Activated effector memory CD4-positive, alpha-beta T cell treated with anti-CD3 and anti-CD28 coated beads, Interleukin-2, amount 50 U/mL, for 16 hours (primary cell): ENCODE results near the gene PHLDB1.

Source experiments
- DNase-seq: peaks from one replicate; pipeline ENCODE4 v3.0.0-alpha.2; 2020

The PHLDB1 gene

DNA sequence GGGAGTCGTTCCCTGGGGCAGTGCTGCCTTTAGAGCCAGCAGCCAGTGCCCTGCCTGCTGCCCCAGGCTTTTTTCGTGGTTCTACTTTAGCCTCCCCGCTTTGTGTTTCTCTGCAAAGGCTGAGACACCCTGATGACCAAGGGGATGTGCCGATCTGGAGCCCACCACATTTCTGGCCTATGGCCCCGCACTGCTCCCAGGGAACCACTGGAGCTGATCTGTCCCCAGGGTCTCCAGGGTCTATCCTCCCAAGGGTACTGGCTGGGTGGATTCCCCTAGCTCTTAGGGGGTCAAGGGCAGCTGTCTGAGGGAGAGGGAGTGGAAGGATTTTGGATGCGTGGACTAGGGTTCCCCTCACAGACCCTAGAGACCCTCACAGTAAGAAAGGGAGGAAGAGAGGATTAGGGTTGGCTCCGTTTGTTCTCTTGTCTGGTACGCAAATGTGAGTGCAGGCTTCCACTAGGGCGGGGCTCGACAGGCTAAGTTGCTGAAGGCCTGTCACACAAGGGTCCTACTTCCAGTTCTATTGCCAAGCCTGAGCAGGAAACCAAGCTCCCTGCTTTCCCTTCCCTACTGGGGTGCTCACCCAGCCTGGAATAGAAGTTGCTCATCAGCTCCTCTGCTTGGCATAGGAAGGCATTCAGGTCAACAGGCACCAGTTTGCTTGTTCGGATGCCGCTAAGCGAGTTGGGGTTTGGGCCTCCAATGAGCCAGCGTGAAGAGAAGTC is 52.7 kb downstream of the PHLDB1 start:
- DNase-seq = peak; percentile 60

DNA sequence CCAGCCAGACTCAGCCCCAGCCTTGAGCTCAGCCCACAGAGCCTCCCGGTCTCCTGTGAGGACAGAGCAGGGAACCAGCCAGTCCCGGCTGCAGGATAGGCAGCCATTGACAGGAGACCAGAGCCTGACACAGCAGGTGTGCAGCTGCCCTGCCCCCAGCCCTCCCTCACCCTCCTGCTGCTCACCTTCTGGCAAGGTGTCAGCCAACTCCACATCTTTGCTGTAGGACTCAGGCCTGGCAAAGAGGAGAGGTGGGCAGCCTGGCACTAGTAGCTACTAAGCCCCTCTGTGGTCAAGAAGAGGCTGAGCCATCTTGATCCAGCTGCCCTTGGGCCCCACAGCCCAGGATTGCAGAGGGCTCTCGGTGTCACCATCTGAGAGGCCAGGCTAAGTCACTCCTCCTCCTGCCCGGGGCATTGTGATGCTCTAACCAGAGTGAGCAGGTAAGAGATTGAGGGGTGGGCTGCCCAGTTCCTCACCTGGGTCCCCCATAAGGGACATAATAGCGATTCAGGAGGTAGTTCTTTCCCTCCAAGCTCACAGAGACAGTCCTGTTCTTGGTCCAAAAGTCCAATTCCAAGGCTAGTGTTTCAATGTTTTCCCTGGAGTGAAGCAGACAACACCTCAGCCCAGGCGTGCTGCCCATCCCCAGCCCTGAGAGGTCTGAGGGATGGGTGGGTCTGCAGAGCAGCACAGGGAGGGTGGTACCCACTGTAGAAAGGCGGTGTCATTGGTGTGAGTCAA is 53.4 kb downstream of the PHLDB1 start:
- DNase-seq = peak; percentile 54

DNA sequence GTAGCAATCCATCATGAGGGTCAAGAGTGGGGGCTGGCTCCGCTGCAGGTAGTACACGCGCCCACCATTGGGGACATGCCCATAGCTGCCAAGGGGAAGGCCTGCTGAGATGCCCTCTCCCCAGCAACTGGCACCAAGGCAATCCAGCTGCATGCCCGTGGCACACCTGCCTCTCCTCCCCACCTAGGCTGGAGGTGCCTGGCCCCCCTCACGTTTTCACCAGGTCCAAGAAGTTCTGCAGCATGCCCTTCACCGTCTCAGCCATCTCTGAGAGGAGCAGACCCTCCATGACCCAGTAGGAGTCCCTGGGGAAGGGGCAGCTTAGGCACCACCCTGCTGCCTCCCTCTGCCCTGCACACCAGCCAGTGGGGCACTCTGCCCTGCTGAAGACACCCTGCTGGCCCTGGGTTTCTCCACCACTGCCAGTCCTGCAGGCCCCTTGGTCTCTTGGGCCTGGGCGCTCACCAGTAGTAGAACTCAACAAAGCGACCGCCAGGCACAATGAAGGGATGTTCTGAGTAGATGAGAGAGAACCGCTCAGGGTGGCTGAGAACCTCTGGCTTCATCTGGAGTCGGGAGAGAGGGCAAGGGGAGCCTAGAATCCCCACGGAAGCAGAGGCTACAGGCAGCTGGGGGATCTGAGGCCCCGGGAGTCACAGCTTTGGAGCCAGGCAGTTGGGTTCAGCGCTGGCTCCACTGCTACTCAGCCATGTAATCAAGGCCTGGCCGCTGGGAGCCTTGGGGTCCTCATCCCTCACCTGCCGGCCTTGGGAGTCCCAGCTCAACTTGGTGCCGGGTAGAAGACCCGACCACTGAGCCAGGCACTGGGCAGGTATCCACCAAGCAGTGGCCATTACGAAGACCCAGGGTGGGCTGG is 54.2 kb downstream of the PHLDB1 start:
- DNase-seq = peak; percentile 48

DNA sequence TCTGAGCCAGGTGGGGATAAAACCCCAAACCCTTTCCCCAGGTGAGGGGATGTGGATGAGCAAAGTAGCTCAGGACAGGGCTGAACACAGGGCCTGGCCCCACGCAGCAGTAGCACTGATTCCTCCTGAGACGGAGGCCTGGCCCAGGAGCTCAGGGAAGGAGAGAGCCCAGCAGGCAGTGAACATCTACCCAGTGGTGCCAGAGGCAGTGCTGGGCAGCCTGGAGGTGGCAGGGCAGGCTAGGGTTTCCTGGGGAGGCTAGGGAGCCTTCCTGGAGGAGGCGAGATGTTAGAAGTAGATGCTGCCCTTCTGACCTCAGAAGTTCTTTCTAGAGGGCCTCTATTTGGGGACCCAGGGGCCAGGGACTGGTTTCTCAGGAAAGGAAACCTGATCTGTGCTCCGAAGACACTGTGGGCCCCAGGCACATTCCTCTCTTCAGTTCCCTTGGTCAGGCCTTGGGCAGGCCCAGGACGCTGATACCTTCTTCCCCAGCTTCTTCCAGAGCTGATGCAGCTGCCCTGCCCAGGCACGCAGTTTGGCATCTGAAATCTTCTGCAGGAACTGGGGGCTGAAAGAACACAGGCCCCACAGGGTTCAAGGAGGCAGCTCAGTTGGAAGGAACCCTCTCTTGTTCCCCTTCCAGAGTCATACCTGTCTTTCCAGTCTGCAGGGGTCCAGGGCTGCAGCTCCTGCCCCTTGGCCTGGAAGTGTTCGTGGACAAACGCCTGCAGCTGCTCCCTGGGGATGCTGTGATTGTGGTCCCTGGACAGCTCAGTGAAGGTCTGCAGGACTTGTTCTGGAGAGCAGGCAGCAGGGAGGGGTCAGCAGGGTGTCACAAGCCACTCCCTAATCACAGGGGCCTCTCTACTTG is 55.2 kb downstream of the PHLDB1 start:
- peak; percentile 51 for DNase-seq

DNA sequence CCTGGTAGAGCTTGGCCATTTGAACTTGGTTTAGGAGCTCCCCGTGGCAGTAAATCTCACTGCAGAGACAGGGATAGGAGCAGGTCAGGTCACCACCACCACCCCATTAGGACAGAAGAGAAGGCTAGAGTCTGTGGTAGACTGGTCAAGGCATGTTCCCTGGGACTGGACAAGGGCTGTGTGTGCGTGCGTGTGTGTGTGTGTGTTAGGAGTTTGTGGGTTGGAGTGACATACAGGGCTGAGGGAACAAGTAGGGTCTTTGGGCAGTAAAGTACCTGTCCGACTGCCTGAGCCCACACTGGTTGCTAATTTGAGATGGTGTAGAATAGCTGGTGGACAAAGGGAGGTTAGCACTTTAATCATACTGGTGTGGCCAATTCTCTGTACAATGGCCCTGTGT is 56.0 kb downstream of the PHLDB1 start:
- DNase-seq = peak; percentile 56

DNA sequence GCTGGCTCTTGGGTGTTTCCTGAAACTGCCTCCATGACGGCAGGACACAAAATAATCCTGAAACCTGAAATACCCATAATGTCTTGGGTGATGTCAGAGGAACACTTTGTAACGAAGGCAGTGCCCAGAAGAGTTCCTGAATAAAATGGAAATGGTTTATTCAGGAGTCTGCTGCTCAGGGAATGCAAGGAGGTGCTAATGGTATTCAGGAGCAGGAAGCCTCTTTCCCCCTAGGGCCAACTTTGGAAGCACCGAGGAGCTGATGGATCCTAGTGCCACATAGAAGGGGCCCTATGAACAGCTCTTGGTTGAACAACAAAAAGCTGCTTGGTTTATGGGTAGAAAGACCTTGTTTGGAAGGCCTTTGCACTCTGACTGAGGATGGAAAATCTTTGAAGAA is 56.5 kb downstream of the PHLDB1 start:
- peak; percentile 21 for DNase-seq

DNA sequence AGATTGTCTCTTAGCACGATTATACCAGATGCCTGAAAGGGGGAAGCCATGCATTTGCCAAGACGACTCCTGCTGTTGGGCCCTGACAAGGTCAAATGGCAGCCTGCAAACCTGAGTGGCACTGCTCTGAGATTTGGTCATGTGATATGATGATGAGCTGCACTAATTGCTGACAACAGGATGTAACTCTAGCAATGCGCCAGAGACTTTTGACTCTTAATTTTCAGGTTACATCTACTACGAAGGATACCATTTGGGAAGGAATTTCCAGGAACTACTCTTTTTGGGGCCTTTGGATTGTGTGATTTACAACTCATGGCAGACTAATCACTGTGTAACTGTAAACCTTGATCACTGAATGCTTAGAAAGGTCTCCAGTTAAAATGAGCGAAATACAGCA is 59.0 kb downstream of the PHLDB1 start:
- peak; percentile 52 for DNase-seq

DNA sequence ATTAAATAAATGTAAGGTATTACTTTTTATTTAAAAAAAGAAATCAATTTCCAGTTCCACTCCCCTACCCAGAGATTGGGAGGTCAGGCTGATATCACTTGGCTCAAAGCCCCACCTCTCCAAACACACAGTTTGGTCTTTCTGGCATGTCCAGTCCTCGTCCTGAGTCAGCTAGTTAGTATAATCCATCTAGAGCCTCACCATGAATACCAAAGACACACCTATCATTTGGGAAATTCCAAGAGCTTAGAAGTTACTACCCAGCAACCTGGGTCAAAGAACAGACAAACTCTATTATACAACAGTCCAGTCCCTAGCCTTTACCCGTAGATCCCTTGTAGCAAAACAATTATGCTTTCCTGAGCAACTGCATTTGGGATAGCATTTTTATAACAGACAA is 62.6 kb downstream of the PHLDB1 start:
- DNase-seq = no peak

DNA sequence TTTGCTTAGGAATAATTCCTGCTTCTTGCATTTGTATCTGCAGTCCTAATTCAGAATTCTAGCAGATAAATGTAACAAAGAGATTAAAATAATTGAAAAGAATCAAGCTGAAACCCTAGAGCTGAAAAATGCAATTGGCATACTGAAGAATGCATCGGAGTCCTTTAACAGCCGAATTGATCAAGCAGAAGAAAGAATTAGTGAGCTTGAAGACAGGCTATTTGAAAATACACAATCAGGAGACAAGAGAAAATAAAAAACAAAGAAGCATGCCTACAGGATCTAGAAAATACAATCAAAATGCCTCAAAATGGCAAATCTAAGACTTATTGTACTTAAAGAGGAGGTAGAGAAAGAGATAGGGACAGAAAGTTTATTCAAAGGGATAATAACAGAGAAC is 63.8 kb downstream of the PHLDB1 start:
- DNase-seq = no peak

DNA sequence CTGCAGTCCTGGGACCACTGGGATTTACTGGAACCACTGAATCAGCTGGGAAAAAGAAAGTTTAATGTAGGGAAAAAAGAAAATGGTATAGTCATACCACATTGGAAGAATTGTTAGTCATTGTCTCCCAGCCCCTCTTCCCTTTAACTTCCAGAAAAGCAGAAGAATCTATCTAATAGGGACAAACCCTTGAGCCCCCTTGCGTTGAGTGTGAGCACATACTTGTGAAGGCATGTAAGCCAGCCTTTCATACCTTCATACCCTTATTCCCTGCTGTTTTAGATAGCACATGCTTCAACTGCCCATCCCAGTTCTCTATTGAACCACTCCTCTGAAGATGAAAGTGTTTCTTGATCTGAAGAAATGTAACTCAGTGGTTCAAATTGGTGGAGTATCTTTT is 65.4 kb downstream of the PHLDB1 start:
- DNase-seq = no peak

DNA sequence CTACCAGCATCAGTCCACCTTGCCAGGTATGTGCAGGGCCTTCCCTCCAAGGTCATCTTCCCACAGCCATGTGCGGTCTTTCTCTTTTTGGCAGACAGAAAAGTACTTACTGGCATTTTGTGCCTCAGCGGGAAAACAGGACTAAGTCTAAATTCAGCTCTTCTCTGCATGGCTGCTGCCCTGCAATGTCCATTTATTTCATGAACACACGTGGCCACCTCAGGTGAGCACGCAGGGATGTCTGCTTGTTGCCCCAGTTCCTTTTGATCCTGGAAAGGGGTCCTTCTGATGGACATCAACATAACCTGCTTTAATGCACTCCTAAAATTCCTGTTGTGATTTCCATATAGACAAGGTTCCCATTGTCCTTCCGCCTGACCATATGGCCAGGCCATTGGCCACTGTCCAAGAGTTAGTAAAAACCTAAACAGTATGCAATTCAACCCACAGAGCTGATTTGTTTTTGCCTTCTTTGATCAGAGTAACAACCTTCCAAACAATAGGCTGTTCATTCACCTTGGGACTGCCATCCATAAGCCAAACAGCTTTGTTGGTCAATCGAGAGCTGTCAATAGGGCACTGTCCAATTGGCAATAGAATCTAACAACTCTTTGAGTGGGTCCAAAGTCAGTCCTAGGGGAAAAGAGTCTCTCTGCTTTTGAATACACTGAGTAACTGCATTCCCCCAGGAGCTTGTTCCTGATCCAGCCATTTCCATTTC is 66.1 kb downstream of the PHLDB1 start:
- DNase-seq = peak; percentile 50

DNA sequence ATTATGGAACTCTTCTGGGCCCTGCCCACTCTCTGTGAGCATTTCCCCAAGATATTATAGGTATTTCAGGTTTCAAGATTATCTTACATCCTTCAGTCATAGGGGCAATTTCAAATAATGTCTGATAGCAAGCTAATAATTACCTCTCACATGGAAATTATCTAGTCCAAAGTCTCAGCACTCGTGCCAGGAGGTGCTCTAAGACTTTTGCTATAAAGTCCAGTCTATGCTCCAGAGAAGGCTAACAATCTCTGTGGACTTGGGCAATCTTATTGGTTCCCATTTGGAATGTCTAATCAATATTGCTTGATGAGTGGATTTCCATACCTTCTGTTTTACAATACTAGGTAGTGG is 66.6 kb downstream of the PHLDB1 start:
- no peak for DNase-seq

DNA sequence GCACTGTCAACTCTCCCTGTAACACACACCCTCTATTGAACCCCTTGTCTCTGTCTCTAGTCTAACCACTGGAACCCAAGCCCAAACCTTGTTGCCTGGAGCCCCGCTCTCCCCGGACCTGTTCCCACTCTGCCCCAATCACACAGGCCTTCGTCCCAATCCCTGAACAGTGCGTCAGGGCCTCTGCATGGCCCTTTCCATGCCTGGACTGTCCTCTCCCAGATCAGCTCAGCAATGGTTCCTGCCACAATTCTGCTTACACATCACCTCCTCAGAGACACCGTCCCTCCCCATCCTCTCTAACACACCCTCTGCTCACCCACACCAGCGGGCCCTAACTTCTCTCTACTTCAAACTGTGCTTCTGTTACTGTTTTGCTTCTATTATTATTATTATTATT is 70.6 kb downstream of the PHLDB1 start:
- DNase-seq = peak; percentile 51

DNA sequence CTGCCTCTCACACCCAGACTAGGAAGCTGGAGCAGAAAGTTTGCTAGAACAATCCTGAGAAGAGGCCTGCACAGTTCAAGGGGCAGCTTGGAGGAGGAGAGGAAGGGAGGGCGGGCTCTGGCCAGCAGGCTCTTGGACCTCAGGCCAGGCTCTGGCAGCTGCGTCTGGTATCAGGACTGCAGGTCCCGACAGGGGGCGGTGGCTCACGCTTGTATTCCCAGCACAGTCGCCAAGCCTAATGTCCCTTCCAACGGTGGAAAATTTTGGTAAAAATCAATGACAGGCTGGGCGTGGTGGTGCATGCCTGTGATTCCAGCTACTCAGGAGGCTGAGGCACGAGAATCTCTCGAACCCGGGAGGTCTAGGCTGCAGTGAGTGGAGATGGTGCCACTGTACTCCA is 71.5 kb downstream of the PHLDB1 start:
- peak; percentile 38 for DNase-seq

DNA sequence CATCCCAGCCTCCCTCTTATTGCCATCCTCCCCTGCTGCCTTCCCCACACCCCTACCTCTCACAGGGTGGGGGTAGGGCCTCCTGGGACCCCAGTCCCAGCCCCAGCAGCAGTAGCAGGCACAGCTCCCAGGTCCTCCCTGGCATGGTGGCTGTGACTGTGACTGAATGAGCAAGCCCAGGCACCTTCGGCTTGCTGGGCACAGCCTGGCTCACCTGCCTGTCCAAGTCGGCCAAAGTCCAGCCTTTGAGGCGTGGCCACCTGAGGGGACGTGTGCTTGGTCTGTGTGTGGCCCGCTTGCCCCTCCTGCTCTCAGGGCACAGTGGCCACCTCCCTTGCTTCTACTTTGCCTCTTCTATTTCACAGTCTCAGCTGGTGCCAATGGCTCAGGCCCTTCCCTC is 72.1 kb downstream of the PHLDB1 start, which contains the start of gene TREH:
TSS of gene TREH (minus strand) at position 168 of the 400 bp plus-strand sequence. CDS start at position 145, 23 bp downstream.
- peak; percentile 49 for DNase-seq

DNA sequence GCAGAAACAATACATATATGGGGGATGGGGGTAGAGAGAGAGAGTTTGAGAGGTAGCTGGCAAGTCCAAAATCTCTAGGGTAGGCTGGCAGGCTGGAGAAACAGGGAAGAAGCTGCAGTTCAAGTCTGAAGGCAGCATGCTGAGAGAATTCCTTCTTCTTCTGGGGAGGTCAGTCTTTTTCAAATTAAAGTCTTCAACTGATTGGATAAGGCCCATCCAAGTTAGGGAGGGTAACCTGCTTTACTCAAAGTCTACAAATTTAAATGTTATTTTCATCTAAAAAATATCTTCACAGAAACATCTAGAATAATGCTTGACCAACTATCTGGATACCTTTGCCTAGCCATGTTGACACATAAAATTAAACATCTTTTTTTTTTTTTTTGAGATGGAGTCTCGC is 75.0 kb downstream of the PHLDB1 start:
- DNase-seq = no peak

DNA sequence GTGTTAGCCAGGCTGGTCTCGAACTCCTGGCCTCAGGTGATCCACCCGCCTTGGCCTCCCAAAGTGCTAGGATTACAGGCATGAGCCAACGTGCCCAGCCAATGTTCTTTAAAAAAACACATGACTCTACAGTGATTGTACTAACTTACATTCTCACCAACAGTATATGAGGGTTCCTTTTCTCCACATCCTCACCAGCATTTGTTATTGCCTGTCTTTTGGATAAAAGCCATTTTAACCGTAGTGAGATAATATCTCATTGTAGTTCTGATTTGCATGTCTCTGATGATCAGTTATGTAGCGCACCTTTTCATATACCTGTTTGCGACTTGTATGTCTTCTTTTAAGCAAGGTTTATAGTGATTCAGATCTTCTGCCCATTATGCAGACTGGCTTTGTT is 75.5 kb downstream of the PHLDB1 start:
- peak; percentile 10 for DNase-seq

DNA sequence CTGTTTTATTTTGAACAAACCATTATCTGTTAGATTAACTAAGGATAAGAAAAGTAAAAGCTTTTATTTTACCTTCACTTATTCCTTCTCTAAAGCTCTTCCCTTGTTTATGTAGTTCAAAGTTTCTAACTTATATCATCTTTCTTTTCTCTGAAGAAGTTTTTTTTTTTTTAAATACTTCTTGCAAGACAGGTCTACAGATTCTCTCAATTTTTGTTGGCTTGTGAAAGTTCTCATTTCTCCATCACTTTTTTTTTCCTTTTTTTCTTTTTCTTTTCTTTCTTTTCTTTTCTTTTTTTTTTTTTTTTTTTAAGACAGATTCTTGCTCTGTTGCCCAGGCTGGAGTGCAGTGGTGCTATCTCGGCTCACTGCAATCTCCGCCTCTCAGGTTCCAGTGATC is 76.8 kb downstream of the PHLDB1 start:
- DNase-seq = no peak

DNA sequence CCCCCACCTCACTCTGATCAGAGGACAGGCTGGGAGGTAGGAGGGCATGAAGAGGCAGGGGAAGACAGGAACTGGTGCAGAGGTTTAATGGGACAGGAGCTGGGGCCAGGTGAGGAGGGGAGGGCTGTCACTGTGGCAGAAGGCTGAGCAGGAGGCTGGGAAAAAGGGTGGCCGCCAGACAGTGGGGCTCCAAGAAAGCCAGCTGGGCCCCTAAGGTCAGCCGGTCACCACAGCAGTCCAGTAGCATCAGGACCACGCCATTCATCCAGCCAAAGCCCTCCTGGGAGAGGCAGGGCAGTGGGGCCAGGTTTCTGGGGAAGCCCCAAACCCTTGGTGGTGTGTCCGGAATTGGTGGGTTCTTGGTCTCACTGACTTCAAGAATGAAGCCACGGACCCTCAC is 80.5 kb downstream of the PHLDB1 start:
- DNase-seq = peak; percentile 51

DNA sequence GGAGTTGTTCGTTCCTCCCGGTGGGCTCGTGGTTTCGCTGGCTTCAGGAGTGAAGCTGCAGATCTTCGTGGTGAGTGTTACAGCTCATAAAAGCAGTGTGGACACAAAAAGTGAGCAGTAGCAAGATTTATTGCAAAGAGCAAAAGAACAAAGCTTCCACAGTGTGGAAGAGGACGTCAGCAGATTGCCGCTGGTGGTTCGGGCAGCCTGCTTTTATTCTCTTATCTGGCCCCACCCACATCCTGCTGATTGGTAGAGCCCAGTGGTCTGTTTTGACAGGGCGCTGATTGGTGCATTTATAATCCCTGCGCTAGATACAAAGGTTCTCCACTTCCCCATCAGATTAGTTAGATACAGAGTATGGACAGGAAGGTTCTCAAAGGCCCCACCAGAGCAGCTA is 80.9 kb downstream of the PHLDB1 start:
- DNase-seq = peak; percentile 62

DNA sequence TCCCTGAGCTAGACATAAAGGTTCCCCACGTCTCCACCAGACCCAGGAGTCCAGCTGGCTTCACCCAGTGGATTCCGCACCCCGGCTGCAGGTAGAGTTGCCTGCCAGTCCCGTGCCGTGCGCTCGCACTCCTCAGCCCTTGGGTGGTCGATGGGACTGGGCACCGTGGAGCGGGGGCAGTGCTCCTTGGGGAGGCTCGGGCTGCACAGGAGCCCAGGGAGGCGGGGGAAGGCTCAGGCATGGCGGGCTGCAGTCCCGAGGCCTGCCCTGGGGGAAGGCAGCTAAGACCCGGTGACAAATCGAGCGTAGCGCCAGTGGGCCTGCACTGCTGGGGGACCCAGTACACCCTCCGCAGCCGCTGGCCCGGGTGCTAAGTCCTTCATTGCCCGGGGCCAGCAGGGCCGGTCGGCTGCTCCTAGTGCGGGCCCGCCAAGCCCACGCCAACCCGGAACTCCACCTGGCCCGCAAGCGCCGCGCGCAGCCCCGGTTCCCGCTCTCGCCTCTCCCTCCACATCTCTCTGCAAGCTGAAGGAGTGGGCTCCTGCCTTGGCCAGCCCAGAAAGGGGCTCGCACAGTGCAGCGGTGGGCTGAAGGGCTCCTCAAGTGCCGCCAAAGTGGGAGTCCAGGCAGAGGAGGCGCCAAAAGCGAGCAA is 81.6 kb downstream of the PHLDB1 start:
- DNase-seq = peak; percentile 56
